ENCODE data around the gene TMEM163. TPM values are rescaled to one million over a fixed set of nuclear protein-coding genes. Genes with fewer than 3 reads are reported as not detected.
"Not testable (repeated sequence)": the region's sequence is repeated elsewhere in the genome, so short reads cannot be mapped to it uniquely, and the experiment has no call there.

TMEM163 gene
- total RNA-seq, 1 donor from 2014 or later = 2.4 TPM

- Histone ChIP-seq H3K36me3 (ENCODE audit: control insufficient read depth, insufficient read depth, low read length) (no peaks in the 10 kb centered on the region), H3K4me3 (ENCODE audit: low read depth, low read length) (no peak overlapping the region), H3K27me3 (ENCODE audit: control insufficient read depth, insufficient read depth, low read length) (no peaks in the 10 kb centered on the region)
- no peak for DNase-seq (ENCODE audit: low read depth)
- TF ChIP-seq, protein P1, sequence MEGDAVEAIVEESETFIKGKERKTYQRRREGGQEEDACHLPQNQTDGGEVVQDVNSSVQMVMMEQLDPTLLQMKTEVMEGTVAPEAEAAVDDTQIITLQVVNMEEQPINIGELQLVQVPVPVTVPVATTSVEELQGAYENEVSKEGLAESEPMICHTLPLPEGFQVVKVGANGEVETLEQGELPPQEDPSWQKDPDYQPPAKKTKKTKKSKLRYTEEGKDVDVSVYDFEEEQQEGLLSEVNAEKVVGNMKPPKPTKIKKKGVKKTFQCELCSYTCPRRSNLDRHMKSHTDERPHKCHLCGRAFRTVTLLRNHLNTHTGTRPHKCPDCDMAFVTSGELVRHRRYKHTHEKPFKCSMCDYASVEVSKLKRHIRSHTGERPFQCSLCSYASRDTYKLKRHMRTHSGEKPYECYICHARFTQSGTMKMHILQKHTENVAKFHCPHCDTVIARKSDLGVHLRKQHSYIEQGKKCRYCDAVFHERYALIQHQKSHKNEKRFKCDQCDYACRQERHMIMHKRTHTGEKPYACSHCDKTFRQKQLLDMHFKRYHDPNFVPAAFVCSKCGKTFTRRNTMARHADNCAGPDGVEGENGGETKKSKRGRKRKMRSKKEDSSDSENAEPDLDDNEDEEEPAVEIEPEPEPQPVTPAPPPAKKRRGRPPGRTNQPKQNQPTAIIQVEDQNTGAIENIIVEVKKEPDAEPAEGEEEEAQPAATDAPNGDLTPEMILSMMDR (IDR thresholded peaks at IDR 0.05; ENCODE audit: insufficient read depth, low read length, poor library complexity, severe bottlenecking) = no peak
These were observed 210.4 kb downstream of the TMEM163 start for GRCh38 chr2:134508391-134508790.

DNA sequence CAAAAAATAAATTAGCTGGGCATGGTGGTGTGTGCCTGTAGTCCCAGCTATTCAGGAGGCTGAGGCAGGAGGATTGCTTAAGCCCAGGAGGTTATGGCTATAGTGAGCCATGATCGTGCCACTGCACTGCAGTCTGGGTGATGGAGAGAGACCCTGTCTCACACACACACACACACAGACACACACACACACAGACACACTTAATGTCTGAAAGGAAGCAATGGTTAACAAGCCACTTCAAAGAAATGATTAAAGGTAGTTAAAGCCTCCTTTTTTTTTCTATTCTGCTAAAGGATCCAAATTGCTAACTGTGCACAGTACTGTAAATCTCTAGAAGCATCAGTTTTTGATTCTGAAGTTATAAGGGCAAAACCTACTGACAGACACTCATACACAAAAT is 211.1 kb downstream of the TMEM163 start:
- H3K36me3 ChIP-seq (ENCODE audit: control insufficient read depth, insufficient read depth, low read length) = no peaks in the 10 kb centered on the region
- H3K4me3 ChIP-seq (ENCODE audit: low read depth, low read length) = no peak overlapping the region
- TF ChIP-seq, protein P1 (IDR thresholded peaks at IDR 0.05; ENCODE audit: insufficient read depth, low read length, poor library complexity, severe bottlenecking) = no peak
- H3K27me3 ChIP-seq (ENCODE audit: control insufficient read depth, insufficient read depth, low read length) = no peaks in the 10 kb centered on the region
- no peak for DNase-seq (ENCODE audit: low read depth)

DNA sequence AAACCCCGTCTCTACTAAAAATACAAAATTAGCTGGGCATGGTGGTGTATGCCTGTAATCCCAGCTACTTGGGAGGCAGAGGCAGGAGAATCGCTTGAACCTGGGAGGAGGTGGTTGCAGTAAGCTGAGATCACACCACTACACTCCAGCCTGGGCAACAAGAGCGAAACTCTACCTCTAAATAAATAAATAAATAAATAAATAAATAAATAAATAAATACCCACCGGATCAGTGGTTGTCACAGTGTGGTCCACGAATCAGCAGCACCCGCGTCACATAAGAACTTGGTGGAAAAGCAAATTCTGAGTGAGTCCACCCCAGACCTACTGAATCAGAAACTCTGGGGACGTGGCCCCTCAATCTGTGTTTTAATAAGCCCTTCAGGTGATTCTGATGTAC is 211.6 kb downstream of the TMEM163 start:
- H3K27me3 ChIP-seq (ENCODE audit: control insufficient read depth, insufficient read depth, low read length); DNase-seq (ENCODE audit: low read depth): not testable (repeated sequence)

DNA sequence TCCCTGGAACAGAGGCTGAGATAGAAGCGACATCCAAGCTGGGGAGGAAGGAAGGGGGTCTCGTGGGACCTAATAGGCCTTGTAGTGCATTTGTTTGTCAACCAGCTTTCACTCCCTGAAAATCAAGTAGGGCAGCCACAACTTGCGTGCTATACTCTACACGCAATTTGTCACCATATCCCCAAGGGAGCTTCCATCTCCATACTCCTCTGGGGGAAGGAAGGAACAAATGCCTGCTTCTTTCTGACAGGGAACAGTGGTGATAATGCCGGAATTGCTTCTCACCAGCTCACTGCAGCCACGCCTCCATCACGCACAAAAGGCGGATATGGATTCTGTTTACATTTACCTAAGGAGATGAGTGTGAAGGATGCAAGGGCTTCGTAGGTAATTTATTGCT is 213.4 kb downstream of the TMEM163 start:
- no peak for DNase-seq (ENCODE audit: low read depth)
- TF ChIP-seq, protein P1 (IDR thresholded peaks at IDR 0.05; ENCODE audit: insufficient read depth, low read length, poor library complexity, severe bottlenecking) = no peak
- no peaks in the 10 kb centered on the region for H3K36me3 ChIP-seq (ENCODE audit: control insufficient read depth, insufficient read depth, low read length)
- no peaks in the 10 kb centered on the region for H3K27me3 ChIP-seq (ENCODE audit: control insufficient read depth, insufficient read depth, low read length)
- no peak overlapping the region for H3K4me3 ChIP-seq (ENCODE audit: low read depth, low read length)

More for the DNA sequence above, 211.6 kb downstream of the TMEM163 start:
- H3K36me3 ChIP-seq (ENCODE audit: control insufficient read depth, insufficient read depth, low read length); H3K4me3 ChIP-seq (ENCODE audit: low read depth, low read length): not testable (repeated sequence)

- Histone ChIP-seq H3K4me3 (ENCODE audit: low read depth, low read length) (no peak overlapping the region), H3K27me3 (ENCODE audit: control insufficient read depth, insufficient read depth, low read length) (no peaks in the 10 kb centered on the region), H3K36me3 (ENCODE audit: control insufficient read depth, insufficient read depth, low read length) (no peaks in the 10 kb centered on the region)
- TF ChIP-seq, protein P1 (IDR thresholded peaks at IDR 0.05; ENCODE audit: insufficient read depth, low read length, poor library complexity, severe bottlenecking) = no peak
- no peak for DNase-seq (ENCODE audit: low read depth)
These were observed 214.0 kb downstream of the TMEM163 start for GRCh38 chr2:134504586-134505336.

- Histone ChIP-seq H3K27me3 (ENCODE audit: control insufficient read depth, insufficient read depth, low read length) (no peaks in the 10 kb centered on the region), H3K4me3 (ENCODE audit: low read depth, low read length) (no peak overlapping the region), H3K36me3 (ENCODE audit: control insufficient read depth, insufficient read depth, low read length) (no peaks in the 10 kb centered on the region)
- no peak for DNase-seq (ENCODE audit: low read depth)
- TF ChIP-seq, protein P1 (IDR thresholded peaks at IDR 0.05; ENCODE audit: insufficient read depth, low read length, poor library complexity, severe bottlenecking) = no peak
These were observed 216.7 kb downstream of the TMEM163 start for GRCh38 chr2:134502104-134502503.

All from kidney epithelial cell (primary cell).